ENCODE data around the gene CFAP74. TPM values are rescaled to one million over a fixed set of nuclear protein-coding genes. Genes with fewer than 3 reads are reported as not detected.
A peak's percentile ranks its signal among the peaks of the same experiment; 100 is the strongest.

Gene CFAP74
- total RNA-seq, 1 experiment from 2014 or later, result not detected

DNA sequence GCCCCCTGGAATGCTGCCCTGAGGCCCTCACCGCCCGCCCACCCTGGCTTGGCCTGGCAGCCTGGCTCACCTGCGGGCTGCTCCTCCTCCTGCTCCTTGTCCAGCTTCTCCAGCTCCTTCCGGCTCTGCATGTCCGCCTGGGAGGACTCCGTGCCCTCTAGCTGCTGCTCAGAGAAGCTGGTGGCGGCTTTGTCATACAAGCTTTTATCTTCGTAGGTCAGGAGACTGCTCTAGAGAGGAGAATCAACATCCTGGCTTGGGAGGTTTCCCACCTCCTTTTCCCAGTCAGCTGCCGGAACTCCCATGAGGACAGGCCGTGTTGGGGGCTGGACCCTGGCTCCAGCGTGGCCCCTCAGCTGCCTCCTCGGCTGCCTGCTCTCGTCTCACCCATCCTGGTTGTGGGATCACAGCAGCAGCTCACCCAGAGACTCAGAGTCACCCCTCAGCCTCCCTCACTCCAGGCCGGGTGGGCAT, 47.9 kb downstream of the CFAP74 start:
- DNase-seq (ENCODE audit: unreplicated experiment), result no peak
- Mint-ChIP-seq H3K4me3 (ENCODE audit: unreplicated experiment) (no peak overlapping the region), H3K4me1 (ENCODE audit: insufficient read depth, unreplicated experiment) (peaks cover 4% of the 10 kb centered on the region), H3K27me3 (ENCODE audit: insufficient read depth, unreplicated experiment) (peaks cover 12% of the 10 kb centered on the region), H3K27ac (ENCODE audit: low read depth, unreplicated experiment) (no peak overlapping the region), H3K9me3 (ENCODE audit: unreplicated experiment) (no peaks in the 10 kb centered on the region), H3K36me3 (ENCODE audit: insufficient read depth, unreplicated experiment) (no peaks in the 10 kb centered on the region)
- ChIA-PET POLR2A (no interaction called here), CTCF (interaction anchor here (1.1 to 9.7 kb wide), 3 partner anchors 9 to 89 kb away, joined by 3 to 129 read pairs (median 6); no protein-coding TSS in a partner anchor)
- no TSS peak for BruUV-seq (replicated peaks)
- TF ChIP-seq, protein P1, sequence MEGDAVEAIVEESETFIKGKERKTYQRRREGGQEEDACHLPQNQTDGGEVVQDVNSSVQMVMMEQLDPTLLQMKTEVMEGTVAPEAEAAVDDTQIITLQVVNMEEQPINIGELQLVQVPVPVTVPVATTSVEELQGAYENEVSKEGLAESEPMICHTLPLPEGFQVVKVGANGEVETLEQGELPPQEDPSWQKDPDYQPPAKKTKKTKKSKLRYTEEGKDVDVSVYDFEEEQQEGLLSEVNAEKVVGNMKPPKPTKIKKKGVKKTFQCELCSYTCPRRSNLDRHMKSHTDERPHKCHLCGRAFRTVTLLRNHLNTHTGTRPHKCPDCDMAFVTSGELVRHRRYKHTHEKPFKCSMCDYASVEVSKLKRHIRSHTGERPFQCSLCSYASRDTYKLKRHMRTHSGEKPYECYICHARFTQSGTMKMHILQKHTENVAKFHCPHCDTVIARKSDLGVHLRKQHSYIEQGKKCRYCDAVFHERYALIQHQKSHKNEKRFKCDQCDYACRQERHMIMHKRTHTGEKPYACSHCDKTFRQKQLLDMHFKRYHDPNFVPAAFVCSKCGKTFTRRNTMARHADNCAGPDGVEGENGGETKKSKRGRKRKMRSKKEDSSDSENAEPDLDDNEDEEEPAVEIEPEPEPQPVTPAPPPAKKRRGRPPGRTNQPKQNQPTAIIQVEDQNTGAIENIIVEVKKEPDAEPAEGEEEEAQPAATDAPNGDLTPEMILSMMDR (IDR thresholded peaks at IDR 0.05; ENCODE audit: unreplicated experiment), result no peak
- intact Hi-C loops (cut with micrococcal nuclease), result no loop called here

DNA sequence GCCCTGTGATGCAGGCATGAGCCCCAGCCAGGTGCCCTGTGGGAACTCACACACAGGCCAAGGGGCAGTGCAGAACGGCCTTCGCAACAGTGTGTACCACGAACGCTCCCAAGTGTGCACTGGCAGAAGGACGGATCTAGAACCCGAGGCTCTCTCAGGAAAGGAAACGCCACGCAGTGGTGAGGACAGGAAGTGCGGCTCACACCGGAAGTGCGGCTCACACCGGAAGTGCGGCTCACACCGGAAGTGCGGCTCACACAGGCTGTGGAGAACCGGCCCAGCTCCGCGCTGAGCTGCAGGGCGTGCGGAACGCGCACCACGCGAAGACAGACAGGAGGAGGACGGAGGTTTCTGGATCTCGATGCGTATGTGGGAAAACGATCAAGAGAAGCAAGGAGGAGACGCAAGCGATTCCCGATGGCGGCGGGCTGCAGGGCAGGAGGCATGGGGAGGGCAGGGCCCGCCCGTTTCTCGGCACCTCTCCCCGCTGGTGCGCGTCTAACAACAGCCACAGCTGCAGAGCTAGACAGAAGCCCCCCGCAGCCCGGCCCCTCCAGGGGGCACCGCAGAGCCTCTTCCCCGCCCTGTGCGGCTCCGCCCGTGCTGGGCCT, 48.6 kb downstream of the CFAP74 start:
- Mint-ChIP-seq H3K27me3 (ENCODE audit: insufficient read depth, unreplicated experiment) (peaks cover 12% of the 10 kb centered on the region), H3K36me3 (ENCODE audit: insufficient read depth, unreplicated experiment) (no peaks in the 10 kb centered on the region), H3K4me1 (ENCODE audit: insufficient read depth, unreplicated experiment) (no peaks in the 10 kb centered on the region), H3K4me3 (ENCODE audit: unreplicated experiment) (no peak overlapping the region), H3K27ac (ENCODE audit: low read depth, unreplicated experiment) (no peak overlapping the region), H3K9me3 (ENCODE audit: unreplicated experiment) (no peaks in the 10 kb centered on the region)
- no TSS peak for BruUV-seq (replicated peaks)
- intact Hi-C loops (cut with micrococcal nuclease), result no loop called here
- CTCF ChIA-PET, result interaction anchor here (0.6 to 9.7 kb wide), 4 partner anchors 8 to 286 kb away, joined by 3 to 129 read pairs (median 4); no protein-coding TSS in a partner anchor
- DNase-seq (ENCODE audit: unreplicated experiment), result peak; percentile 14
- POLR2A ChIA-PET, result no interaction called here
- TF ChIP-seq, protein P1 (IDR thresholded peaks at IDR 0.05; ENCODE audit: unreplicated experiment), result no peak

DNA sequence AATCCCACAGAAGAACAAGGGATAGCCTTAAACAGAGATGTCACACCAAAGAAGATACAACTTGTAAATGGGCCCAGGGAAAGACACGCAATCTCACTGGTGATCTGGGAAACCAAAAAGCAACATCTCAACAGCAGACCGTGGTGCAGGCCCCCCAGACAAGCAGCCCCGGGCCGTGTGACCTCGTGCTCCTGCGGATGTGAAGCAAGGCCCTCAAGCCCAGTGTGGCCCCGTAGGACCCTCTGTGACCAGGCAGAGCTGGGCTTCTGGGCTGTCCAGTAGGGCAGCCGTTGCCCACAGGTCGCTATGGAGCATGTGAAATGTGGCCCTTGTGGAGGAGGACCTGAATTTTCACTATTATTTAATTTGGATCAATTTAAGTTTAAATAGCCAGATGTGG, 49.6 kb downstream of the CFAP74 start:
- intact Hi-C loops (cut with micrococcal nuclease), result no loop called here
- CTCF ChIA-PET, result interaction anchor here (0.6 to 1.4 kb wide), 4 partner anchors 10 to 285 kb away, joined by 3 to 7 read pairs (median 4); no protein-coding TSS in a partner anchor
- H3K9me3 Mint-ChIP-seq (ENCODE audit: unreplicated experiment), result no peaks in the 10 kb centered on the region
- H3K36me3 Mint-ChIP-seq (ENCODE audit: insufficient read depth, unreplicated experiment), result no peaks in the 10 kb centered on the region
- POLR2A ChIA-PET, result no interaction called here
- TF ChIP-seq, protein P1 (IDR thresholded peaks at IDR 0.05; ENCODE audit: unreplicated experiment), result no peak
- H3K27ac Mint-ChIP-seq (ENCODE audit: low read depth, unreplicated experiment), result no peak overlapping the region
- no TSS peak for BruUV-seq (replicated peaks)
- H3K27me3 Mint-ChIP-seq (ENCODE audit: insufficient read depth, unreplicated experiment), result peaks cover 17% of the 10 kb centered on the region
- no peak for DNase-seq (ENCODE audit: unreplicated experiment)
- H3K4me3 Mint-ChIP-seq (ENCODE audit: unreplicated experiment), result no peak overlapping the region
- H3K4me1 Mint-ChIP-seq (ENCODE audit: insufficient read depth, unreplicated experiment), result no peaks in the 10 kb centered on the region

DNA sequence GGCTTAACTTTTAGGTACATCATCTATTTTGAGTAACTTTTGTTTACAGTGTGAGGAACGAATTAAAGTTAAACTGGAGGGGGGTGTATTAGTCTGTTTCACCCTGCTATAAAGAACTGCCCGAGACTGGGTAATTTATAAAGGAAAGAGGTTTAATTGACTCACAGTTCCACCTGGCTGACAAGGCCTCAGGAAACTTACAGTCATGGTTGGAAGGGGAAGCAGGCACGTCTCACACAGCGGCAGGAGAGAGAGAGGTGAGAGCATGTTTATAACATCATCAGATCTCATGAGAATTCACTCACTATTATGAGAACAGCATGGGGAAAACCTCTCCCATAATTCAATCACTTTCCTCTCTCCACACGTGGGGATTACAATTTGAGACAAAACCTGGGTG, 52.6 kb downstream of the CFAP74 start:
- intact Hi-C loops (cut with micrococcal nuclease), result no loop called here
- TF ChIP-seq, protein P1 (IDR thresholded peaks at IDR 0.05; ENCODE audit: unreplicated experiment), result no peak
- no TSS peak for BruUV-seq (replicated peaks)
- Mint-ChIP-seq H3K4me3 (ENCODE audit: unreplicated experiment) (no peak overlapping the region), H3K4me1 (ENCODE audit: insufficient read depth, unreplicated experiment) (no peaks in the 10 kb centered on the region), H3K27me3 (ENCODE audit: insufficient read depth, unreplicated experiment) (peaks cover 24% of the 10 kb centered on the region), H3K27ac (ENCODE audit: low read depth, unreplicated experiment) (no peak overlapping the region), H3K9me3 (ENCODE audit: unreplicated experiment) (no peaks in the 10 kb centered on the region), H3K36me3 (ENCODE audit: insufficient read depth, unreplicated experiment) (no peaks in the 10 kb centered on the region)
- no peak for DNase-seq (ENCODE audit: unreplicated experiment)
- CTCF ChIA-PET, result no interaction called here
- POLR2A ChIA-PET, result no interaction called here

Data from MCF 10A (cell line).